Measurements from ENCODE around the gene YKT6. TPM values are rescaled to one million over a fixed set of nuclear protein-coding genes. Genes with fewer than 3 reads are reported as not detected.

The YKT6 gene
- total and polyA plus RNA-seq, 2 of the 8 experiments (the other 6 are each of a cell fraction or from before 2014, with no cell fraction given): 75.3 to 103 TPM

DNA sequence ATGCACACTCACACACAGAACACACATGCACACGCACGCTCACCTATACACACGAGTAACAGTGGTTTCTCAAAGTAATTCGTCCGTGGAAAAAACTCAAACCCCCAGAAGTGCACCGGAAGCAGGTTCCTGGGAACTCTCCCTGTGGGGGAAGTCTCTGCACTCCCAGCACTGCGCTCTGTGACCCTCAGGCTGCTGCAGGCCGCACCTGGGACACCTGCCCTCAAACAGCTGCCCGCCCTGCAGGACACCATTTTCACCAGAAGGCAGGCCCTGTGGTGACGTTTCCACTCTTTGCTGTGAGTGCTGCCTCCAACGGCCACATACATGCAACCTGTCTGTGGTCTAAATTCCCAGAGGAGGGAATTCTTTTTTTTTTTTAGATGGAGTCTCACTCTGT lies 21.3 kb downstream of the YKT6 start (continued):
- TF ChIP-seq SIX5 (IDR thresholded peaks at IDR 0.05; ENCODE audit: low read depth, low read length) (no peak), BRCA1 (IDR thresholded peaks at IDR 0.05; ENCODE audit: low read depth, low read length) (no peak)

All from H1 (cell line).